Large intestine (tissue), 3 donors: ENCODE data around the gene CLEC18B. TPM values are rescaled to one million over a fixed set of nuclear protein-coding genes. Genes with fewer than 3 reads are reported as not detected.
"Not testable (repeated sequence)": the region's sequence is repeated elsewhere in the genome, so short reads cannot be mapped to it uniquely, and the experiment has no call there.

Experiments
- DNase-seq, 2 donors: peaks; one replicate each; pipeline versions ENCODE4 v3.0.0 to v3.0.0-alpha.2; 2013
- H3K27ac ChIP-seq: one replicate; pipeline ENCODE4 v1.5.1; 2013; ENCODE audit warnings: low read length
- H3K27me3 ChIP-seq: 2 replicates; pipeline ENCODE4 v1.6.1; 2013; ENCODE audit warnings: low read length; ENCODE audit not compliant: control insufficient read depth, insufficient read depth
- H3K36me3 ChIP-seq: 2 replicates; pipeline ENCODE4 v1.6.1; 2013; ENCODE audit warnings: low read length; ENCODE audit not compliant: control insufficient read depth, insufficient read depth
- H3K4me1 ChIP-seq: one replicate; pipeline ENCODE4 v1.6.1; 2013; ENCODE audit warnings: low read length; ENCODE audit not compliant: control insufficient read depth, insufficient read depth
- H3K4me3 ChIP-seq: one replicate; pipeline ENCODE4 v1.5.1; 2013; ENCODE audit warnings: low read length
- H3K9me3 ChIP-seq: one replicate; pipeline ENCODE4 v1.6.1; 2013; ENCODE audit warnings: mild to moderate bottlenecking, low read depth, low read length, moderate library complexity; ENCODE audit not compliant: control insufficient read depth
- WGBS: methylation state at CpG from one replicate; pipeline ENCODE4 v1.1.5; 2013; ENCODE audit warnings: low lambda C conversion rate; ENCODE audit not compliant: insufficient coverage; 5-methylcytosine and 5-hydroxymethylcytosine counted together
- polyA plus RNA-seq: library from polyadenylated mRNA; unstranded; fragments of 120-200 nt; gene quantifications from one replicate; pipeline ENCODE4 v1.2.1, GENCODE V29; 2013

CLEC18B gene
- polyA plus RNA-seq, 1 donor: 2.8 TPM

DNA sequence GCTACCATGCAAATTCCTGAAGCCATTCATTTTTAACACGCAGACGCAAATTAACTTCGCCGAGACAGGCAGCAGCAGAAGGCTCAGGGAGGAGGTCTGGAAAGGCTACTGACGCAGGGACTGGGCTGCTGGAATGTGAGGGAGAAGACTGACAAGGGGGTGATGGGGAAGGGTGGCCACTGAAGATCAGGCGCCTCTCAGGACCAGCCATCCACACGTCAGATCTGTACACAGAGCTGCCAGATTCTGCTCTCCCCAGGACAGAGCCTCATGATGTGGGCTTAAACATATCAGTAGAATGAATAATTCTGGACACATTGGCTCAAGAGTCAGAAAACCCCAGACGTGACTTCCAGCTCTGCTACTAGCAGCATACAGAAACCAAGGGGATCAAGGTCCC, 25.6 kb upstream of the CLEC18B start:
- Histone ChIP-seq H3K4me3 (no peak overlapping the region), H3K27me3 (no peaks in the 10 kb centered on the region), H3K27ac (no peak overlapping the region), H3K4me1 (peaks cover 19% of the 10 kb centered on the region), H3K9me3 (no peaks in the 10 kb centered on the region), H3K36me3 (peaks cover 33% of the 10 kb centered on the region)
- no peak for DNase-seq
- WGBS: no CpG with 5 or more reads among the region's 8 CpGs

DNA sequence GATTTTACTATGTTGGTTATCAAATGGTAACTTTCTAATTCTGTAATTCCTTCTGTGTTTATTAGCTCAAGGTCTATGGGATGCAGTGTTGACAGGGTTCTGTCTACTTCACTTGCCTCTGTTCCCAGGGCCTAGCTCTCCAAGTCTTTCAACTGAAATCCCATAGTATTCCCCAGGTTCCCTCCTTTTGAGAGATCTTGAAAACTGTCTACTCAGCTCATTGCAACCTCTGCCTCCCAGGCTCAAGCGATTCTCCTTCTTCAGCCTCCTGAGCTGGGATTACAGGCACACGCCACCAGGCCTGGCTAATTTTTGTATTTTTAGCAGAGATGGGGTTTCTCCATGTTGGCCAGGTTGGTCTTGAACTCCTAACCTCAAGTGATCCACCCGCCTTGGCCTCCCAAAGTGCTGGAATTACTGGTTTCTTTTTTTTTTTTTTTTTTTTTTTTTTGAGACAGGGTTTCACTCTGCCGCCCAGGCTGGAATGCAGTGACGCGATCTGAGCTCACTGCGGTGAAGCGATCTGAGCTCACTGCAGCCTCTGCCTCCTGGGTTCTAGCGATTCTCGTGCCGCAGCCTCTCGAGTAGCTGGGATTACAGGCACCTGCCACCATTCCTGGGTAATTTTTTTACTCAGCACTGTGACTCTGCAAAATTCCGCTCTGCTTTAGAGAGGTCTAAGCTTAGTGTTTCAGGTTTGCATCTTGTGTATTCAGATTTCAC, 22.5 kb upstream of the CLEC18B start:
- H3K4me1 ChIP-seq, H3K4me3 ChIP-seq, H3K9me3 ChIP-seq, H3K27ac ChIP-seq, DNase-seq, H3K27me3 ChIP-seq: not testable (repeated sequence)
- WGBS: no CpG with 5 or more reads among the region's 13 CpGs
- H3K36me3 ChIP-seq: peaks cover 16% of the 10 kb centered on the region

DNA sequence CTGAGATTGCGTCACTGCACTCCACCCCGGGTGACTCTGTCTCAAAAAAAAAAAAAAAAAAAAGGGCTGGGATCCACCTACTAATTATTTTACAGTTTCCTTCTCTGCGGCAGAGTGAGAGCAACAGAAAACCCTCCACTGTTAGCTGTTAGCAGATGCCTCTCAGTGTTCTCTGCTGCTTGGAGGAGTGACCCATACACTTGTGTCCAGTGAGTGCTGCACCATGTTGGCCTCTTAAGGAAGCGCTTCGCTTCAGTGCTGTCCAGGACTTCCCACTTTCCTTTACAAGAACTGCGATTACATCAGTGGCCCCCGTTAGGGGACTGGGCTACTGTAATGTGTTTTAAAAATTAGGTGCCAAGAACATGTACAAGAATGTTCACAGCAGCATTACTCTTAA, 18.4 kb upstream of the CLEC18B start:
- no peaks in the 10 kb centered on the region for H3K4me1 ChIP-seq
- no peak overlapping the region for H3K4me3 ChIP-seq
- no peaks in the 10 kb centered on the region for H3K9me3 ChIP-seq
- no CpG with 5 or more reads among the region's 7 CpGs for WGBS
- H3K27ac ChIP-seq: no peak overlapping the region
- H3K27me3 ChIP-seq: no peaks in the 10 kb centered on the region
- DNase-seq: no peak
- peaks cover 9% of the 10 kb centered on the region for H3K36me3 ChIP-seq

DNA sequence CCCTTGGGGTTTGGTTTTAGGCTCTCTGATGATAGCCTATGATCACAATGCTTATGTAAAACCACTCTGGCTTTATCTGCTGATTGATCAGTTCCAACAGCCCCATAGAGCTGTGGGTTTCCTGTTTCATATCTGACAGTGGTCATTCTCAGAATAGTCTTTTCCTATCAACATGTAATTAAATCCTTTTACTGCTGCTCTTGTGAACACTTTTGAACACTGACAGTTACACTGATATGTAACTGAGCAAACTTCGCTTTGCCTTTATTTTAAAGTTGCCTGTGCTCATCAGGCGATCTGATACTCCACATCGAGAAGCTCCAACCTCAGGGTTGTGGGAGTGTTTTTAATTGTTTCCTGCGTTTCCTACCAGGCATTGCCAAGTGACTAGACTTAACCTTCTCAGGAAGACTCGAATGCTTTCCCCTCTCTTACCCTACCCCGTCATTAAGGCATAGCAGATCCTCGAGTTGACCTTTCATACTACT, 17.3 kb upstream of the CLEC18B start:
- no peak overlapping the region for H3K4me3 ChIP-seq
- DNase-seq: no peak
- H3K27me3 ChIP-seq: no peaks in the 10 kb centered on the region
- H3K9me3 ChIP-seq: no peaks in the 10 kb centered on the region
- peaks cover 9% of the 10 kb centered on the region for H3K36me3 ChIP-seq
- no peaks in the 10 kb centered on the region for H3K4me1 ChIP-seq
- H3K27ac ChIP-seq: no peak overlapping the region
- WGBS: no CpG with 5 or more reads among the region's 7 CpGs

DNA sequence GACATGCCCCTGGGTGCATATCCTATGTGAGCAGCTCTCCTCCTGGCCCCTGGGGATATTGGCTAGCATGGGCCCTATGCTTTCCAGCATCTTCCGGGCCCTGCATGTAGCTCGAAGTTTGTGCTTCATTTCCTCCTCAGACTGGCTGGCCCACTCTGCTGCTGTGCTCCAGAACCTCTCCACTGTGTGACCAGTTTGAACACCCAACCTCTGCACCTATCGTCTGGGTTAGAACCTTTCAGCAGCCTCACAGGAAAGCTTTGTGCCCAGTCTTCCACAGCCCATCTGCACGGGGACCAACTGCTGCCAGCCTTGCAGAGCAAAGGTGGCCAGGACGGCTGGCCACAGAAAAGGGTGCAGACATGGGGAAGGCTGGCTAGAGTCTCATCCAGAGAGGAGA, 10.2 kb upstream of the CLEC18B start:
- WGBS: no CpG with 5 or more reads among the region's 5 CpGs
- Histone ChIP-seq H3K4me3 (no peak overlapping the region), H3K27me3 (no peaks in the 10 kb centered on the region), H3K36me3 (no peaks in the 10 kb centered on the region), H3K4me1 (no peaks in the 10 kb centered on the region), H3K27ac (no peak overlapping the region), H3K9me3 (no peaks in the 10 kb centered on the region)
- DNase-seq: no peak

DNA sequence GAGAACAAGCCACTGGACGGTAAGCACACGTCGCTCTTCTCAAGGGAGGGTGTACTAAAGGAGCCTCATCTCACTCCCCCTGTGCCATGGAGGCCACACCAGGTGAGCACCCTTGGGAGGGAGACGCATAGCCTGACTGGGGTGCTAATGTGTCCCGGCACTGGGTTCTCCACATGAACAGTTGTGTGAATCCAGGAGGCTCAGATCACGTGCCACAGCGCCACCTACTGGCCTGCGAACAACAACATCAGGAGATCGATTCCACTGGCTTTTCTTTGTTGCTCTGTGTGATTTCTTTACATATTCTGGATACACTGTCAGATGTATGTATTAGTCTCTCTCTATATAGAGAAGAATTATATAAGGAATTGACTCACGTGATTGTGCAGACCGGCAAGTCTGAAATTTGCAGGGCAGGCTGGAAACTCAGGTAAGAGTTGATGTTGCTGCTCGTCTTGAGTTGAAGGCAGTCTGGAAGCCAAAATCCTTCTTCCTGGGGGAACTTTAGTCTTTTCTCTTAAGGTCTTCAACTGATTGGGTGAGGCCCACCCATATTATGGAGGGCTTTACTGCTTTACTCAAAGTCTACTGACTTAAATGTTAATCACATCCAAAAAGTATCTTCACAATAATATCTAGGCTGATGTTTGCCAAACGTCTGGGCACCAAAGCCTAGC, 8.9 kb upstream of the CLEC18B start:
- not testable (repeated sequence) for H3K9me3 ChIP-seq, H3K27me3 ChIP-seq, H3K4me3 ChIP-seq, H3K4me1 ChIP-seq, H3K27ac ChIP-seq, H3K36me3 ChIP-seq
- WGBS: no CpG with 5 or more reads among the region's 13 CpGs
- peak in 1 of 2 donors; percentile 22 for DNase-seq

DNA sequence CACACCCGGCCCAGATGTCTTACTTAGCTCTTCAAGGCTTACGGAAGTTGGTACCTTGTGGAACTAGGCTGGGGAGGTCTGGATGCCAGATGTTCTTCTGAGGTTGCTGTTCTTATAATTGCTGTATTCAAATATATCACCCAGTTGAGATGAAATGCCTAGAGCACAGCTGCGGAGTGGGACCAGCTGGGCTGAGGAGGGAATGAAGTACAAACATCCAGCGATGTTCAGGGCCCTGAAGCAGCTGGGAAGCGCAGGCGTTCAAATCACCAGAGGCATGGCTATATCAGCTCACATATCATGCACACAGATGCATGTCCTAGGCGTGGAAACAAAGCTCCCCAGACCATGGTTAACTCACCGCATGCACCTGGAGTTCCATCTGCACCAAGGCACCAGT, 7.2 kb upstream of the CLEC18B start:
- not testable (repeated sequence) for H3K9me3 ChIP-seq
- no CpG with 5 or more reads among the region's 8 CpGs for WGBS

DNA sequence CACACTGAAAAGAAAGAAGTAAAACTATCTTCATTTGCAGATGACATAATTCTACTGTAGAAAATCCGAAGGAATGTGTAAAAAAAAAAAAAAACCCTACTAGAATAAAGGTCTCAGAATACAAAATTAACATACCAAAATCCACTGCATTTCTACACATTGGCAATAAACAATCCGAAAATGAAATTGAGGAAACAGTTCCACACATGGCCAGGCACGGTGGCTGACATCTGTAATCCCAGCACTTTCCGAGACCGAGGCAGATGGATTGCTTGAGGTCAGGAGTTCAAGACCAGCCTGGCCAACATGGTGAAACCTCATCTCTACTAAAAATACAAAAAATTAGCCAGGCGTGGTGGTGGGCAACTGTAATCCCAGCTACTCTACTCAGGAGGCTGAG, 4.5 kb upstream of the CLEC18B start:
- H3K9me3 ChIP-seq, H3K27me3 ChIP-seq, DNase-seq, H3K27ac ChIP-seq, H3K4me1 ChIP-seq, H3K4me3 ChIP-seq, H3K36me3 ChIP-seq: not testable (repeated sequence)
- no CpG with 5 or more reads among the region's 6 CpGs for WGBS

More for the DNA sequence above, 7.2 kb upstream of the CLEC18B start:
- not testable (repeated sequence) for H3K27ac ChIP-seq, H3K27me3 ChIP-seq, H3K4me1 ChIP-seq, DNase-seq, H3K4me3 ChIP-seq, H3K36me3 ChIP-seq

DNA sequence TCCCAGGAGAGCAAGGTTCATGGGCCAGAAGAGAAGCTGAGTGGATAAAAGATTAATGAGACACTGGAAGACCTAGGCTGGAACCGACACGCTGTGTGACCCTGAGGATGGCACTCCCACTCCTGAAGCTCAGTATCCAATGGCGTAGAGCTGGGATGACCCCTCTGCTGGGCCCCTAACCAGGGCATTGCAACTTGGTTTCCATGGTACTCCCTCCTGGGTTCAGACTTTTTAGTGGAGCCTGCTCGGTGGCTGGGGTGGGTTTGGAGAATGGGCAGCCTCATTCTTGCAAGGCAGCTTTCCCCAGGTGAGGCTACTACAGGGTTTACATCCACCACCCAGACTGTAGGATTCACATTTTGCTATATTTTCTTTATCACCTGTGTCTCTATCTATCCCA, 2.4 kb upstream of the CLEC18B start:
- H3K36me3 ChIP-seq, DNase-seq, H3K27me3 ChIP-seq, H3K4me3 ChIP-seq, H3K9me3 ChIP-seq, H3K4me1 ChIP-seq, H3K27ac ChIP-seq: not testable (repeated sequence)
- no CpG with 5 or more reads among the region's 4 CpGs for WGBS

DNA sequence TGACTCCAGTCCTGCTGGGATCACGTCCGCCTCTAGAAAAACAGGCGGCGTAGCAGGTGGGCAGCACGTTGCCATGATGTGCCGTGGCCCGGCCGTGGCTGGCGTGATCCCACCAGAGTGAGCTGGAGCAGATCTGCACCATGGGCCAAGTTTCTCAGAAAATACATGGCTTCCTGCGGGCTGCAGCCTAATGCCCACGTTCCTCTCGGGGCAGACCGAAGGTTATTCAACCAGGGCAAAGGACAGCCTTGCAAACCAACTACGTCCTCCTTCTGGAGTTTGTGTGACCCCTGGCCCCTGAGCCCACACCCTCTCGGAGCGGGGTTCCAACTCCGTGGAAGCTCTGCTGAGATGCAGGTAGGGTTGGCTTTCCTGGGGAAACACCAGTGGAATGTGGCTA, 808 bp upstream of the CLEC18B start:
- H3K4me3 ChIP-seq, H3K27ac ChIP-seq, H3K36me3 ChIP-seq, H3K9me3 ChIP-seq, H3K27me3 ChIP-seq, H3K4me1 ChIP-seq, DNase-seq: not testable (repeated sequence)
- WGBS: no CpG with 5 or more reads among the region's 17 CpGs

DNA sequence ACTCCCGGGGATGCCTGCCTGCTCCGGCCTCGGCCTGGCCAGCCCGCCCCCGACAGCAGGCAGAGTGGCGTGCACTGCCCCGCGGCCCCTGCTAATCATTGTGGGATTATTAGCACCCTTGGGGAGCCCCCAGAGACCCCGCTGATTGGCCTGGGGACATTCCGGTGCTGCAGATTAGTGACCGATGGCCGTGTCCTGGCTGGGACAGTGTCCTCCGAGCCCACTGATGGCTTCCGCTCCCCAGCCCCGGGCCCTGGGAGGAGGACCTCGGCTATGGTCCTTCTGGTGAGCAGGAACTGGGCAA, 156 bp upstream of the CLEC18B start:
- not testable (repeated sequence) for H3K4me1 ChIP-seq, H3K27ac ChIP-seq, H3K27me3 ChIP-seq, H3K4me3 ChIP-seq, H3K36me3 ChIP-seq, DNase-seq, H3K9me3 ChIP-seq
- no CpG with 5 or more reads among the region's 16 CpGs for WGBS
